ENCODE results near the gene MRM3. TPM values are rescaled to one million over a fixed set of nuclear protein-coding genes. Genes with fewer than 3 reads are reported as not detected.
"Not testable (repeated sequence)": the region's sequence is repeated elsewhere in the genome, so short reads cannot be mapped to it uniquely, and the experiment has no call there.

MRM3 gene
- polyA plus RNA-seq, 4 donors = 16.6 to 20.7 (median 18.6) TPM

- no peak for DNase-seq (ENCODE audit: low read depth in 4 of 4, low spot score in 3 of 4)
Measured at GRCh38 chr17:814371-814770, 32.2 kb downstream of the MRM3 start.

GRCh38 chr17:819251-819650 lies 37.1 kb downstream of the MRM3 start:
- no peak for DNase-seq (ENCODE audit: low read depth in 4 of 4, low spot score in 3 of 4)

GRCh38 chr17:823501-823902 lies 41.3 kb downstream of the MRM3 start:
- no peak for DNase-seq (ENCODE audit: low read depth in 4 of 4, low spot score in 3 of 4)

- DNase-seq (ENCODE audit: low read depth in 4 of 4, low spot score in 3 of 4) = no peak
Measured at GRCh38 chr17:824378-824777, 42.2 kb downstream of the MRM3 start.

DNA sequence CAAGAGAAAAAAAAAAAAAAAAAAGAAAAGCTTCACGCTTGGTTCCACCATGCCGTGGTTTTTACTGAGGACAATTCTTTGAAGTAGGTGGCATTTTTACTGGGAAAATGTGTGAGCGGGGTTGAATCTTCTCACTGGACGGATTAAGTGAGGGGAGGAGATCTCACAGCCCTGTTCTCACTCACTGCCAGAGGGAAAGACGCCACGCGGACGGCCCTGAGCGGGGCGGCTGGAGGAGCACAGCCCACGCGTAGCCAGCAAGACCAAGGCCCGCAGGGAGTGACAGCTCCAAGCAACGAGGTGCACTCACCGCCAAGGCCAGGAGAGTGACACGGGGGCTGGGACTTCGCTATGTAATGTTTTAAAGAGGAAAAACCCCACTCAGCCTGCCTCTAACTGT lies 43.1 kb downstream of the MRM3 start:
- no peak for DNase-seq (ENCODE audit: low read depth in 4 of 4, low spot score in 3 of 4)

DNA sequence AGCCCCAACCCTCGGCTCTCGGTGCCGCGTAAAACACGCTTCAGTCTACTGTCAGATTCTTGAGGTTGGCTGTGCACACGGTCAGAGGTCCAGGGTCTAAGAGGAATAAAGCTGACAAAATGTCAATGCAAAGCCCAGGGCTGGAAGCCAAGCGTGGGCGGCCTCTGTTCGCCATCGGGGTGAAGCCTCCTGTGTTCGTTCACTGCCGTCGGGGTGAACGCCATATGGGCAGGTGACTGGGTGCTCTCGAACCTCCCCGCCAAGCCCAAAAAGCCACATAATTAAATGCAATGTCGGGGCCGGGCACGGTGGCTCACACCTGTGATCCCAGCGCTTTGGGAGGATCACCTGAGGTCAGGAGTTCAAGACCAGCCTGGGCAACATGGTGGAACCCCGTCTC lies 44.6 kb downstream of the MRM3 start:
- DNase-seq (ENCODE audit: low read depth in 4 of 4, low spot score in 3 of 4) = no peak

DNA sequence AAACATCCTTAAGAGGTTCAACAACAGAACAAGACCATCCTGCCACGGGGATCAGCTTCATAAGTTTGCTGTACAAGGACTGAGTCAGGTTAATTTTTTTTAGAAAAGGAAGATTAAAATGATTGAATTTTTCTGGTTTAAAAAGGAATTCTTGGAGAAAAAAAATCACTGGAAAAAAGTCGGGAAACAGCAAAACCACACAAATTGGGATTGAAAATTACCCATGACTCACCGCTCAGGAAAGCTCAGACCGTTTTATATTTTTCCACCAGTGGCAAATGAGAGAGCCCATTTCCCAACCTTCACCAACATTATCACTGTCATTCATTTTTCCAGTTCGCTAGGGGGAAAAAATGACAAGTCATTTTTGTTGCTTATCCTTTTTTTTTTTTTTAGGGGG lies 46.6 kb downstream of the MRM3 start:
- DNase-seq (ENCODE audit: low read depth in 4 of 4, low spot score in 3 of 4) = no peak

- not testable (repeated sequence) for DNase-seq (ENCODE audit: low read depth in 4 of 4, low spot score in 3 of 4)
Measured at GRCh38 chr17:829614-830013, 47.5 kb downstream of the MRM3 start.

- DNase-seq (ENCODE audit: low read depth in 4 of 4, low spot score in 3 of 4) = no peak
Measured at GRCh38 chr17:830381-830780, 48.2 kb downstream of the MRM3 start.

DNA sequence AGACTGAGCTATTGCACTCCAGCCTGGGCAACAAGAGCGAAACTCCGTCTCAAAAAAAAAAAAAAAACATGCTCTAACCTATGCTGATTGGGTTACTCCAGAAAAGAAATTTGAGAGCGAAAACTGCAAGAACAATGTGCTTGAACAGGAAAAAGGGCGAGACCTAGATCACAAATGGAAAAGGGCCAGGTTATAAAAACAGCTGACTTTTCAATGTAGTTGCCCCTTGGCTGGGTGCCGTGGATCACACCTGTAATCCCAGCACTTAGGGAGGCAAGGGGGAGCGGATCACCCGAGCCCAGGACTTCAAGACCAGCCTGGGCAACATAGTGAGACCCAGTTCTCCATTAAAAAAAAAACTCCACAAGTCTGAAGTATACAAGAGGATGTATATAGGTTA lies 48.8 kb downstream of the MRM3 start:
- no peak for DNase-seq (ENCODE audit: low read depth in 4 of 4, low spot score in 3 of 4)

DNA sequence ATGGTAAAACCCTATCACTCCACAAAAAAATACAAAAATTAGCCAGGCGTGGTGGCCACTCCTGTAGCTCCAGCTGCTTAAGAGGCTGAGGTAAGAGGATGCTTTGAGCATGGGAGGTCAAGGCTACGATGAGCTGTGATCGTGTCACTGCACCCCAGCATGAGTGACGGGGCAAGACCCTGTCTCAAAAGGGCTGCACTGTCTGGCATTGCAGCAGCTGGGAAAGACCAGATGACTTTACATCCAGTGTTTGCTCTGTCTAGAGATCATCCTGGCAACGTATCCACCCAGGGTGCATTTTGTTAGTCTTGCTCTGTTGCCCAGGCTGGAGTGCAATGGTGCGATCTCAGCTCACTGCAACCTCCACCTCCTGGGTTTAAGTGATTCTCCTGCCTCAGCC lies 52.0 kb downstream of the MRM3 start:
- DNase-seq (ENCODE audit: low read depth in 4 of 4, low spot score in 3 of 4) = no peak

GRCh38 chr17:835263-835662 lies 53.1 kb downstream of the MRM3 start:
- DNase-seq (ENCODE audit: low read depth in 4 of 4, low spot score in 3 of 4) = no peak

GRCh38 chr17:835721-836120 lies 53.6 kb downstream of the MRM3 start:
- not testable (repeated sequence) for DNase-seq (ENCODE audit: low read depth in 4 of 4, low spot score in 3 of 4)

DNA sequence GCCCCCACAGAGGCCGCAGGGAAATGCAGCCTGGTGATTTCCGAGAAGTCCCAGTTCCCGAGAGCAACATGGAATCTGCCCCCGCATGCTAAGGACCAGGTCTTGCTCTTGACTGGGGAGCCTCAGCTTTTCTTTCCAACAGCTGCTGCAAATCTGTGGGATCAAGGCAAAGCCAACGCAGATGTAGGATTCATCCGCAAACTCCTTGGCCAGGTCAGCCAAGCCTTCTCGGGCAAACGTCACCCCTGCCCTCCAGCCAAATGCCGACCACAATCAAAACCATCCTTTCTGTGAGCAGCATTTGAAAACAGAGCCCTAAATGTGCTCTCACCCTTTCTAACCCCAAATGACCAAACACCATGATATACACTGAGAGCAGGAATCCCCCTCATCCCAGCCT lies 54.0 kb downstream of the MRM3 start:
- no peak for DNase-seq (ENCODE audit: low read depth in 4 of 4, low spot score in 3 of 4)

DNA sequence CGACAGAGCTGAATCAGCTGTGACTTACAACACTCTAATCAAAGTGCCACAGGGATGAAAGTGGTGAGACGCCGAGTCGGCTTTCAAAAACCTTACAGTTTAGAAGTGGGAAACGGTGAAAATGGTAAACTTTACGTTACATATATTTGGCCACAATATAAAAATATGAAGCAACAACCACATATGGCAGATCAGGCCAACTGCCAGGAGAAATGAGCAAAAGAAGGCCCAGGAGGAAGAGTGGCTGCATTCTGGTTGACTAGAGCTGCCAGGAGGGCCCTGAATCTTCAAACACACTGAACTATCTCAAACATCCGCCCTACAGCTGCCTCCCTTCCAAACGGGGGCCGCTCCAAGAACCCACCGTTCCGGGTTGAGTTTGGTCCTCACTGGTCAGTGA lies 56.3 kb downstream of the MRM3 start:
- DNase-seq (ENCODE audit: low read depth in 4 of 4, low spot score in 3 of 4) = no peak

- DNase-seq (ENCODE audit: low read depth in 4 of 4, low spot score in 3 of 4) = no peak
Measured at GRCh38 chr17:841313-841712, 59.2 kb downstream of the MRM3 start.

Other genes with a start within 250 kb of the MRM3 start
- gene VPS53, start 67.5 kb upstream of the MRM3 start, polyA plus RNA-seq (ENCODE audit: insufficient read length in 4 of 4) = 10 to 100 TPM; 27.2 to 33.0 (median 29.3) TPM
- gene TLCD3A, start 49.8 kb upstream of the MRM3 start, polyA plus RNA-seq (ENCODE audit: insufficient read length in 4 of 4) = 10 to 100 TPM; 23.1 to 29.2 (median 25.4) TPM
- gene GEMIN4, start 30.1 kb upstream of the MRM3 start, polyA plus RNA-seq (ENCODE audit: insufficient read length in 4 of 4) = 10 to 100 TPM; 21.5 to 24.1 (median 22.8) TPM
- 100 to 1,000 TPM; 108 to 136 (median 119) TPM for gene GLOD4, start 73 bp upstream of the MRM3 start, polyA plus RNA-seq (ENCODE audit: insufficient read length in 4 of 4)
- 10 to 100 TPM; 33.3 to 42.1 (median 38.8) TPM for gene NXN, start 197.4 kb downstream of the MRM3 start, polyA plus RNA-seq (ENCODE audit: insufficient read length in 4 of 4)
- gene TIMM22, start 214.8 kb downstream of the MRM3 start, polyA plus RNA-seq (ENCODE audit: insufficient read length in 4 of 4) = 10 to 100 TPM; 15.6 to 16.3 (median 15.7) TPM

Data from right renal pelvis (tissue), 4 donors.